Astrocyte (in vitro differentiated cells and primary cell): ENCODE data around the gene BBX. TPM values are rescaled to one million over a fixed set of nuclear protein-coding genes. Genes with fewer than 3 reads are reported as not detected.

ENCODE experiments used
- DNase-seq: peaks from one replicate; pipeline ENCODE4 v3.0.0-alpha.2; 2010; ENCODE audit warnings: low read depth
- FAIRE-seq: peaks from 2 replicates; lab custom pipeline; 2011; peaks lifted over from hg19 to GRCh38; lab: Jason Lieb, UNC
- H2AFZ ChIP-seq: 2 replicates; pipeline ENCODE4 v1.6.0; 2012; ENCODE audit warnings: low read depth, low read length, inconsistent platforms
- H3K27ac ChIP-seq: 2 replicates; pipeline ENCODE4 v1.5.1; 2011; ENCODE audit warnings: low read depth, low read length, inconsistent platforms
- H3K27me3 ChIP-seq: 2 replicates; pipeline ENCODE4 v1.6.0; 2011; ENCODE audit warnings: low read length, inconsistent platforms; ENCODE audit not compliant: insufficient read depth
- H3K36me3 ChIP-seq: 2 replicates; pipeline ENCODE4 v1.5.1; 2011; ENCODE audit warnings: low read length, inconsistent platforms; ENCODE audit not compliant: insufficient read depth
- H3K4me1 ChIP-seq: 2 replicates; pipeline ENCODE4 v1.5.1; 2011; ENCODE audit warnings: low read length, inconsistent platforms; ENCODE audit not compliant: insufficient read depth
- H3K4me2 ChIP-seq: 2 replicates; pipeline ENCODE4 v1.6.0; 2012; ENCODE audit warnings: low read length, inconsistent platforms
- H3K4me3 ChIP-seq: 2 replicates; pipeline ENCODE4 v1.5.1; 2011; ENCODE audit warnings: low read depth, mild to moderate bottlenecking, low read length, inconsistent platforms; ENCODE audit not compliant: insufficient read depth
- H3K79me2 ChIP-seq: 2 replicates; pipeline ENCODE4 v1.6.0; 2012; ENCODE audit warnings: mild to moderate bottlenecking, low read length, inconsistent platforms; ENCODE audit not compliant: insufficient read depth
- H3K9ac ChIP-seq: 2 replicates; pipeline ENCODE4 v1.6.0; 2012; ENCODE audit warnings: mild to moderate bottlenecking, low read length, inconsistent platforms
- H3K9me3 ChIP-seq: 2 replicates; pipeline ENCODE4 v1.5.1; 2012; ENCODE audit warnings: low read depth, mild to moderate bottlenecking, low read length, inconsistent platforms; ENCODE audit not compliant: insufficient read depth
- H4K20me1 ChIP-seq: 2 replicates; pipeline ENCODE4 v1.6.0; 2012; ENCODE audit warnings: low read length, inconsistent platforms; ENCODE audit not compliant: insufficient read depth
- H3K27ac Mint-ChIP-seq: one replicate; pipeline ENCODE4 v1.8.0; 2021; ENCODE audit warnings: mild to moderate bottlenecking, mixed read lengths; ENCODE audit not compliant: unreplicated experiment
- H3K27me3 Mint-ChIP-seq: one replicate; pipeline ENCODE4 v1.8.0; 2021; ENCODE audit warnings: low read depth, mixed read lengths; ENCODE audit not compliant: unreplicated experiment
- H3K36me3 Mint-ChIP-seq: one replicate; pipeline ENCODE4 v1.8.0; 2021; ENCODE audit warnings: low read depth, mixed read lengths; ENCODE audit not compliant: unreplicated experiment
- H3K4me1 Mint-ChIP-seq: one replicate; pipeline ENCODE4 v1.8.0; 2021; ENCODE audit warnings: low read depth, mixed read lengths; ENCODE audit not compliant: unreplicated experiment
- H3K4me3 Mint-ChIP-seq: one replicate; pipeline ENCODE4 v1.8.0; 2021; ENCODE audit warnings: mild to moderate bottlenecking, moderate library complexity, mixed read lengths; ENCODE audit not compliant: unreplicated experiment
- H3K9me3 Mint-ChIP-seq: one replicate; pipeline ENCODE4 v1.8.0; 2021; ENCODE audit warnings: mild to moderate bottlenecking, mixed read lengths; ENCODE audit not compliant: unreplicated experiment
- EZH2 ChIP-seq: IDR thresholded peaks from 2 replicates; pipeline ENCODE4 v1.6.1; 2012; ENCODE audit warnings: mild to moderate bottlenecking, low read length, inconsistent platforms; ENCODE audit not compliant: insufficient read depth
- total RNA-seq: library from RNA; stranded (reverse); gene quantifications from 2 replicates; pipeline ENCODE4 v1.2.1, GENCODE V29; 2021
- TF ChIP-seq, protein P1 (sequence below): IDR thresholded peaks from 2 replicates; pipeline ENCODE4 v1.5.1; 2011; ENCODE audit warnings: low read depth, mild to moderate bottlenecking, inconsistent platforms, low read length, moderate library complexity; ENCODE audit not compliant: insufficient read depth

BBX gene
- total RNA-seq, 1 donor from 2014 or later, result 91.6 TPM

GRCh38 chr3:107761391-107761790 is 238.6 kb downstream of the BBX start:
- Histone ChIP-seq H4K20me1 (no peaks in the 10 kb centered on the region), H2AFZ (no peak overlapping the region), H3K9me3 (no peaks in the 10 kb centered on the region), H3K4me1 (no peaks in the 10 kb centered on the region), H3K4me2 (no peak overlapping the region), H3K27ac (no peak overlapping the region), H3K79me2 (no peaks in the 10 kb centered on the region), H3K36me3 (no peaks in the 10 kb centered on the region), H3K27me3 (no peaks in the 10 kb centered on the region), H3K4me3 (no peak overlapping the region), H3K9ac (no peak overlapping the region)
- Mint-ChIP-seq H3K4me1 (peaks cover 2% of the 10 kb centered on the region), H3K36me3 (peaks cover 17% of the 10 kb centered on the region), H3K9me3 (no peaks in the 10 kb centered on the region), H3K27ac (no peak overlapping the region), H3K27me3 (no peaks in the 10 kb centered on the region), H3K4me3 (no peak overlapping the region)
- no peak for TF ChIP-seq EZH2
- TF ChIP-seq, protein P1, sequence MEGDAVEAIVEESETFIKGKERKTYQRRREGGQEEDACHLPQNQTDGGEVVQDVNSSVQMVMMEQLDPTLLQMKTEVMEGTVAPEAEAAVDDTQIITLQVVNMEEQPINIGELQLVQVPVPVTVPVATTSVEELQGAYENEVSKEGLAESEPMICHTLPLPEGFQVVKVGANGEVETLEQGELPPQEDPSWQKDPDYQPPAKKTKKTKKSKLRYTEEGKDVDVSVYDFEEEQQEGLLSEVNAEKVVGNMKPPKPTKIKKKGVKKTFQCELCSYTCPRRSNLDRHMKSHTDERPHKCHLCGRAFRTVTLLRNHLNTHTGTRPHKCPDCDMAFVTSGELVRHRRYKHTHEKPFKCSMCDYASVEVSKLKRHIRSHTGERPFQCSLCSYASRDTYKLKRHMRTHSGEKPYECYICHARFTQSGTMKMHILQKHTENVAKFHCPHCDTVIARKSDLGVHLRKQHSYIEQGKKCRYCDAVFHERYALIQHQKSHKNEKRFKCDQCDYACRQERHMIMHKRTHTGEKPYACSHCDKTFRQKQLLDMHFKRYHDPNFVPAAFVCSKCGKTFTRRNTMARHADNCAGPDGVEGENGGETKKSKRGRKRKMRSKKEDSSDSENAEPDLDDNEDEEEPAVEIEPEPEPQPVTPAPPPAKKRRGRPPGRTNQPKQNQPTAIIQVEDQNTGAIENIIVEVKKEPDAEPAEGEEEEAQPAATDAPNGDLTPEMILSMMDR, result no peak
- FAIRE-seq, result no peak
- no peak for DNase-seq

- Histone ChIP-seq H3K4me1 (no peaks in the 10 kb centered on the region), H4K20me1 (no peaks in the 10 kb centered on the region), H3K9me3 (no peaks in the 10 kb centered on the region), H3K4me2 (no peak overlapping the region), H3K79me2 (no peaks in the 10 kb centered on the region), H3K27ac (no peak overlapping the region), H3K9ac (no peak overlapping the region), H3K27me3 (no peaks in the 10 kb centered on the region), H3K4me3 (no peak overlapping the region), H3K36me3 (no peaks in the 10 kb centered on the region), H2AFZ (no peak overlapping the region)
- DNase-seq (no peak), FAIRE-seq (no peak)
- H3K4me1 Mint-ChIP-seq, result no peaks in the 10 kb centered on the region
- no peak overlapping the region for H3K4me3 Mint-ChIP-seq
- peaks cover 20% of the 10 kb centered on the region for H3K36me3 Mint-ChIP-seq
- TF ChIP-seq, protein P1, result no peak
- TF ChIP-seq EZH2, result no peak
- no peak overlapping the region for H3K27ac Mint-ChIP-seq
- no peaks in the 10 kb centered on the region for H3K9me3 Mint-ChIP-seq
- no peaks in the 10 kb centered on the region for H3K27me3 Mint-ChIP-seq
Observed at GRCh38 chr3:107765524-107765923, 242.8 kb downstream of the BBX start.

DNA sequence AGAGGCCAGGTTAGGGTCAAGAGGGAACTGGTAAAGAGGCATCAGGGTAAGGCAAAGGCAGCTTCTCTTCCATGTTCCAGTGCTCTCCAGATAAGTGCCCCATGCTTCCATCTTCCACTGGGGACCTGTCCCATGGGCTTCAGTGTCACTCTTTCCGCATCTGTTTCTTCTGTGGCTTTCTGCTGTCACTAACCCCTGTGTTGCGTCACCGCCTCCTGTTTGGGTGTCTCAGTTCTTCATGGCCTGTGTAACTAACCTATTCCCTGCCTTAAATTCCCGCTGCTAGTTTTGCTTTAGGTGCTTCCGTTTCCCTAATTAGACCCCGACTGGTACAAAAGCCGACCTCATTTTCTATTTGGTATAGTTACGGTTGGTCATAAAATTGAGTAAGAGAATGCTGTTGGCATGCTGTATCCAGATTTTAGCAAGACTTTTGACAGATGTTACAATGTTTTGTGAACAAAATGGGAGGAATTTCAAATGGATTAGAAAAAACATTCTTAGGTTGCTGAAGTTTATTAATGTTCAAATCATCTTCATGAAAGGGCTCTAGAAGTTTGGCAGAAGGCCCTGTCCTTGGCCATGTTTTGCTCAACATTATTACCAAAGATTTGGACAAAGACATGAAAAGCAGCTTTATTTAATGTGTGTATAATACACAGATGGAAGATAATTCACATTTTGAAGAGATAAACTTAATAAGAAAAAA is 245.3 kb downstream of the BBX start:
- no peaks in the 10 kb centered on the region for H3K4me1 ChIP-seq
- Mint-ChIP-seq H3K36me3 (peaks cover 20% of the 10 kb centered on the region), H3K27me3 (no peaks in the 10 kb centered on the region), H3K4me3 (peak overlapping the region; percentile 41), H3K27ac (no peak overlapping the region), H3K4me1 (peaks cover 6% of the 10 kb centered on the region), H3K9me3 (no peaks in the 10 kb centered on the region)
- no peak overlapping the region for H2AFZ ChIP-seq
- no peak overlapping the region for H3K4me2 ChIP-seq
- H3K36me3 ChIP-seq, result no peaks in the 10 kb centered on the region
- no peak overlapping the region for H3K4me3 ChIP-seq
- H4K20me1 ChIP-seq, result no peaks in the 10 kb centered on the region
- no peaks in the 10 kb centered on the region for H3K79me2 ChIP-seq
- no peaks in the 10 kb centered on the region for H3K9me3 ChIP-seq
- no peak for TF ChIP-seq EZH2
- TF ChIP-seq, protein P1, result no peak
- H3K9ac ChIP-seq, result no peak overlapping the region
- no peak for DNase-seq
- no peaks in the 10 kb centered on the region for H3K27me3 ChIP-seq
- no peak for FAIRE-seq
- no peak overlapping the region for H3K27ac ChIP-seq
